SK-MEL-5 (cell line): ENCODE data around the gene SYTL2. TPM values are rescaled to one million over a fixed set of nuclear protein-coding genes. Genes with fewer than 3 reads are reported as not detected.
"Not testable (repeated sequence)": the region's sequence is repeated elsewhere in the genome, so short reads cannot be mapped to it uniquely, and the experiment has no call there.

ENCODE experiments used
- DNase-seq: peaks from one replicate; pipeline ENCODE4 v3.0.0-alpha.2; 2016; ENCODE audit warnings: low read depth, low spot score
- in situ Hi-C: cut with HindIII; loops from 2 replicates; pipeline ENCODE4 v1.10.0; 2016; ENCODE audit warnings: low sequenced_read_pairs, high pct_unique_total_duplicates, low pct_unique_long_range_greater_than_20kb
- total RNA-seq: library from RNA; depleted of rRNA; stranded (reverse); fragments of >200 nt; shearing (Covaris generic); gene quantifications from 2 replicates; pipeline ENCODE4 v1.2.3, GENCODE V29; 2014

The SYTL2 gene
- total RNA-seq, 1 experiment from 2014 or later = 47.5 TPM

GRCh38 chr11:85803920-85804319, 7.0 kb downstream of the SYTL2 start:
- no peak for DNase-seq
- in situ Hi-C loops = no loop called here

GRCh38 chr11:85803303-85803702, 7.6 kb downstream of the SYTL2 start:
- DNase-seq = no peak
- in situ Hi-C loops = no loop called here

- in situ Hi-C loops = no loop called here
- DNase-seq = no peak
Observed at GRCh38 chr11:85801527-85801926, 9.4 kb downstream of the SYTL2 start.

GRCh38 chr11:85800595-85801342, 10.2 kb downstream of the SYTL2 start:
- no peak for DNase-seq
- in situ Hi-C loops = no loop called here

- DNase-seq = no peak
- in situ Hi-C loops = no loop called here
Observed at GRCh38 chr11:85799142-85799541, 11.8 kb downstream of the SYTL2 start.

- in situ Hi-C loops = no loop called here
- no peak for DNase-seq
Observed at GRCh38 chr11:85798361-85798760, 12.6 kb downstream of the SYTL2 start.

- DNase-seq = no peak
- in situ Hi-C loops = no loop called here
Observed at GRCh38 chr11:85795712-85796487, 15.0 kb downstream of the SYTL2 start.

- in situ Hi-C loops = no loop called here
- no peak for DNase-seq
Observed at GRCh38 chr11:85791409-85791990, 19.4 kb downstream of the SYTL2 start.

- in situ Hi-C loops = no loop called here
- DNase-seq = no peak
Observed at GRCh38 chr11:85787809-85788760, 22.9 kb downstream of the SYTL2 start.

- no peak for DNase-seq
- in situ Hi-C loops = no loop called here
Observed at GRCh38 chr11:85787168-85787567, 23.8 kb downstream of the SYTL2 start.

GRCh38 chr11:85784480-85785265, 26.3 kb downstream of the SYTL2 start:
- DNase-seq = no peak
- in situ Hi-C loops = no loop called here

- in situ Hi-C loops = no loop called here
- DNase-seq = no peak
Observed at GRCh38 chr11:85783758-85784157, 27.2 kb downstream of the SYTL2 start.

GRCh38 chr11:85780780-85781517, 30.0 kb downstream of the SYTL2 start:
- in situ Hi-C loops, DNase-seq: not testable (repeated sequence)

- DNase-seq = no peak
- in situ Hi-C loops = no loop called here
Observed at GRCh38 chr11:85779956-85780640, 30.8 kb downstream of the SYTL2 start.

GRCh38 chr11:85777603-85777972, 33.4 kb downstream of the SYTL2 start:
- DNase-seq, in situ Hi-C loops: not testable (repeated sequence)
